Activated CD4-positive, alpha-beta T cell treated with anti-CD3 and anti-CD28 coated beads for 36 hours (primary cell): ENCODE results near the gene METTL24. TPM values are rescaled to one million over a fixed set of nuclear protein-coding genes. Genes with fewer than 3 reads are reported as not detected.
A peak's percentile ranks its signal among the peaks of the same experiment; 100 is the strongest.
"Not testable (repeated sequence)": the region's sequence is repeated elsewhere in the genome, so short reads cannot be mapped to it uniquely, and the experiment has no call there.

Experiments
- ATAC-seq: fragments of 200-7000 bp; cut with Tn5 transposase; one replicate; pipeline ENCODE4 v1.10.0; 2021; ENCODE audit warnings: mild to moderate bottlenecking, moderate library complexity
- CTCF ChIA-PET: fragments of 350-600 bp; sonication (Branson Sonifier 250); formaldehyde crosslinking; loops from one replicate; lab custom pipeline; 2021; ENCODE audit warnings: antibody characterized with exemption; lab: Charles Lee
- POLR2A ChIA-PET: fragments of 350-600 bp; sonication (Branson Sonifier 250); formaldehyde crosslinking; loops from one replicate; lab custom pipeline; 2021; ENCODE audit warnings: antibody characterized with exemption, inconsistent platforms; lab: Charles Lee
- DNase-seq: peaks from one replicate; pipeline ENCODE4 v3.0.0-alpha.2; 2020
- H3K27ac Mint-ChIP-seq: one replicate; pipeline ENCODE4 v1.8.0; 2021; ENCODE audit warnings: mixed read lengths
- H3K27me3 Mint-ChIP-seq: one replicate; pipeline ENCODE4 v1.8.0; 2021; ENCODE audit warnings: mixed read lengths
- H3K36me3 Mint-ChIP-seq: one replicate; pipeline ENCODE4 v1.8.0; 2021; ENCODE audit warnings: low read depth, mixed read lengths
- H3K4me1 Mint-ChIP-seq: one replicate; pipeline ENCODE4 v1.8.0; 2021; ENCODE audit warnings: mixed read lengths
- H3K4me3 Mint-ChIP-seq: one replicate; pipeline ENCODE4 v1.8.0; 2021; ENCODE audit warnings: mild to moderate bottlenecking, moderate library complexity, mixed read lengths
- H3K9me3 Mint-ChIP-seq: one replicate; pipeline ENCODE4 v1.8.0; 2021; ENCODE audit warnings: low read depth, mixed read lengths
- intact Hi-C, 2 experiments: fragments of 100-400 bp; cut with DNase I in 1 of 2; cut with micrococcal nuclease in 1 of 2; formaldehyde crosslinking; loops; one replicate each; pipeline versions ENCODE4 v1.14.2 to v1.15.1; 2022 to 2024; cut with DNase I, micrococcal nuclease
- total RNA-seq, 2 experiments: library from RNA; stranded (reverse); gene quantifications; one replicate each; pipeline ENCODE4 v1.2.3, GENCODE V29; 2021

Gene METTL24
- total RNA-seq, 2 experiments from 2014 or later: not detected

- intact Hi-C loops, H3K4me3 Mint-ChIP-seq, H3K36me3 Mint-ChIP-seq, H3K9me3 Mint-ChIP-seq, ATAC-seq, CTCF ChIA-PET, DNase-seq, H3K4me1 Mint-ChIP-seq, POLR2A ChIA-PET, H3K27ac Mint-ChIP-seq, H3K27me3 Mint-ChIP-seq: not testable (repeated sequence)
Observed at GRCh38 chr6:110309432-110309831, 48.7 kb downstream of the METTL24 start.

- ChIA-PET POLR2A (no interaction called here), CTCF (no interaction called here)
- Mint-ChIP-seq H3K27ac (no peak overlapping the region), H3K36me3 (no peaks in the 10 kb centered on the region), H3K9me3 (peaks cover 5% of the 10 kb centered on the region), H3K27me3 (peaks cover 4% of the 10 kb centered on the region), H3K4me1 (no peaks in the 10 kb centered on the region), H3K4me3 (no peak overlapping the region)
- DNase-seq (no peak), ATAC-seq (no peak)
- intact Hi-C loops: no loop called here
Observed at GRCh38 chr6:110307368-110307767, 50.8 kb downstream of the METTL24 start.

GRCh38 chr6:110305832-110306231, 52.3 kb downstream of the METTL24 start:
- POLR2A ChIA-PET: not testable (repeated sequence)

GRCh38 chr6:110303692-110304091, 54.5 kb downstream of the METTL24 start:
- H3K27ac Mint-ChIP-seq, H3K4me1 Mint-ChIP-seq, POLR2A ChIA-PET, H3K9me3 Mint-ChIP-seq, intact Hi-C loops, DNase-seq, H3K4me3 Mint-ChIP-seq, H3K36me3 Mint-ChIP-seq, ATAC-seq, H3K27me3 Mint-ChIP-seq: not testable (repeated sequence)
- CTCF ChIA-PET: interaction anchor here (0.6 kb wide), 1 partner anchor 55 kb away, joined by 3 read pairs; no protein-coding TSS in a partner anchor

More at GRCh38 chr6:110305832-110306231, 52.3 kb downstream of the METTL24 start:
- H3K4me3 Mint-ChIP-seq, ATAC-seq, CTCF ChIA-PET, H3K4me1 Mint-ChIP-seq, H3K27ac Mint-ChIP-seq, H3K27me3 Mint-ChIP-seq, H3K36me3 Mint-ChIP-seq, intact Hi-C loops, H3K9me3 Mint-ChIP-seq, DNase-seq: not testable (repeated sequence)

GRCh38 chr6:110298916-110299315, 59.2 kb downstream of the METTL24 start:
- ATAC-seq (no peak), DNase-seq (no peak)
- no peaks in the 10 kb centered on the region for H3K9me3 Mint-ChIP-seq
- no peak overlapping the region for H3K27ac Mint-ChIP-seq
- CTCF ChIA-PET: no interaction called here
- H3K4me1 Mint-ChIP-seq: peaks cover 6% of the 10 kb centered on the region
- intact Hi-C loops: no loop called here
- POLR2A ChIA-PET: no interaction called here
- H3K36me3 Mint-ChIP-seq: no peaks in the 10 kb centered on the region
- no peak overlapping the region for H3K4me3 Mint-ChIP-seq
- H3K27me3 Mint-ChIP-seq: peaks cover 15% of the 10 kb centered on the region

GRCh38 chr6:110298411-110298810, 59.7 kb downstream of the METTL24 start:
- no peak for ATAC-seq
- H3K36me3 Mint-ChIP-seq: no peaks in the 10 kb centered on the region
- CTCF ChIA-PET: interaction anchor here (0.8 kb wide), 1 partner anchor 19 kb away, joined by 3 read pairs; no protein-coding TSS in a partner anchor

GRCh38 chr6:110296241-110297025, 61.7 kb downstream of the METTL24 start:
- Mint-ChIP-seq H3K9me3 (no peaks in the 10 kb centered on the region), H3K27me3 (peaks cover 16% of the 10 kb centered on the region), H3K4me1 (peaks cover 6% of the 10 kb centered on the region), H3K27ac (no peak overlapping the region), H3K4me3 (no peak overlapping the region), H3K36me3 (no peaks in the 10 kb centered on the region)
- POLR2A ChIA-PET: no interaction called here
- intact Hi-C loops: no loop called here
- no peak for DNase-seq
- CTCF ChIA-PET: interaction anchor here (0.7 kb wide), 1 partner anchor 41 kb away, joined by 3 read pairs; no protein-coding TSS in a partner anchor
- no peak for ATAC-seq

More at GRCh38 chr6:110298411-110298810, 59.7 kb downstream of the METTL24 start:
- no peak for DNase-seq
- Mint-ChIP-seq H3K4me1 (peaks cover 6% of the 10 kb centered on the region), H3K4me3 (no peak overlapping the region), H3K9me3 (no peaks in the 10 kb centered on the region), H3K27me3 (peaks cover 16% of the 10 kb centered on the region), H3K27ac (no peak overlapping the region)
- POLR2A ChIA-PET: no interaction called here
- intact Hi-C loops: no loop called here

- DNase-seq (no peak), ATAC-seq (peak; percentile 39)
- intact Hi-C loops: no loop called here
- ChIA-PET CTCF (interaction anchor here (0.6 kb wide), 1 partner anchor 119 kb away, joined by 3 read pairs; no protein-coding TSS in a partner anchor), POLR2A (no interaction called here)
- Mint-ChIP-seq H3K27me3 (peaks cover 13% of the 10 kb centered on the region), H3K4me3 (no peak overlapping the region), H3K4me1 (peaks cover 6% of the 10 kb centered on the region), H3K27ac (no peak overlapping the region), H3K9me3 (peaks cover 2% of the 10 kb centered on the region), H3K36me3 (no peaks in the 10 kb centered on the region)
Observed at GRCh38 chr6:110295451-110296165, 62.5 kb downstream of the METTL24 start.

GRCh38 chr6:110287462-110288341, 70.4 kb downstream of the METTL24 start:
- Mint-ChIP-seq H3K27me3 (peaks cover 3% of the 10 kb centered on the region), H3K4me1 (no peaks in the 10 kb centered on the region), H3K27ac (no peak overlapping the region), H3K9me3 (peaks cover 6% of the 10 kb centered on the region), H3K36me3 (no peaks in the 10 kb centered on the region), H3K4me3 (no peak overlapping the region)
- ChIA-PET CTCF (no interaction called here), POLR2A (no interaction called here)
- intact Hi-C loops: no loop called here
- DNase-seq: no peak
- ATAC-seq: no peak

- no peaks in the 10 kb centered on the region for H3K36me3 Mint-ChIP-seq
- DNase-seq (no peak), ATAC-seq (no peak)
- intact Hi-C loops: no loop called here
- ChIA-PET CTCF (no interaction called here), POLR2A (no interaction called here)
- peaks cover 5% of the 10 kb centered on the region for H3K27me3 Mint-ChIP-seq
- H3K4me1 Mint-ChIP-seq: no peaks in the 10 kb centered on the region
- no peak overlapping the region for H3K4me3 Mint-ChIP-seq
- H3K9me3 Mint-ChIP-seq: peaks cover 4% of the 10 kb centered on the region
- H3K27ac Mint-ChIP-seq: no peak overlapping the region
Observed at GRCh38 chr6:110285306-110286060, 72.7 kb downstream of the METTL24 start.
